K562 (cell line): ENCODE data around the gene TMEM202. TPM values are rescaled to one million over a fixed set of nuclear protein-coding genes. Genes with fewer than 3 reads are reported as not detected.

Experiments used
- polyA plus RNA-seq, 8 experiments: library from polyadenylated mRNA; depleted of rRNA in 4 of 8; stranded (reverse) in 5 of 8; unstranded in 3 of 8; fragments of >200 nt; fragmentation: Nextera tagmentation in 2 of 8; fragmentation: Illumina TruSeq in 1 of 8; extraction: Ambion mirVana in 2 of 8; extraction: Trizol in 1 of 8; gene quantifications; 2 replicates each; pipeline versions ENCODE4 v1.2.1 to v1.2.3, GENCODE V29; 2011 to 2014; ENCODE audit warnings: inconsistent platforms in 1 of 8, missing spikeins in 1 of 8
- total RNA-seq, 7 experiments: library from RNA; depleted of rRNA in 6 of 7; stranded (reverse); fragments of >200 nt in 6 of 7; fragmentation: Illumina TruSeq in 2 of 7; extraction: Trizol in 2 of 7; gene quantifications; 2 replicates each; pipeline versions ENCODE4 v1.2.1 to v1.2.3, GENCODE V29; 2011 to 2021; ENCODE audit warnings: low replicate concordance in 1 of 7
- TF ChIP-seq, protein P1 (sequence below), 2 experiments: fragments of 450-650 bp in 1 of 2; sonication (generic) in 1 of 2; formaldehyde crosslinking in 1 of 2; IDR thresholded peaks; 2 replicates each; pipeline versions ENCODE4 v1.7.1 to v1.9.0; 2016 to 2022; ENCODE audit warnings: inconsistent platforms in 1 of 2, mild to moderate bottlenecking in 1 of 2, missing genetic modification reagents in 1 of 2

Gene TMEM202
- total and polyA plus RNA-seq, 9 of the 15 experiments (the other 6 are each of a cell fraction or from before 2014, with no cell fraction given) = not detected

DNA sequence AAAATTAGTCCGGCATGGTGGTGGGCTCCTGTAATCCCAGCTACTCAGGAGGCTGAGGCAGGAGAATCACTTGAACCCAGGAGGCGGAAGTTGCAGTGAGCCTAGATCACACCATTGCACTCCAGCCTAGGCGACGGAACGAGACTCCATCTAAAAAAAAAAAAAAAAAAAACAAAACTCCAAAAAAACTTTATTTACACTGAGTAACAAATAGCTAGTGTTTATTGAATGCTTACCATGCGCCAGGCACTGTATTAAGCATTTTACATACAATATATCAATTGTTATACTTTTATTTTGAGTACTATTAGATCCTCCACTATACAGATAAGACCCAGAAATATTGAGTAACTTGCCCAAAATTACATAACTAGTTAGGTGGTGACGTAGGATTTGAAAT, 58.6 kb downstream of the TMEM202 start (continued):
- TF ChIP-seq, protein P1, sequence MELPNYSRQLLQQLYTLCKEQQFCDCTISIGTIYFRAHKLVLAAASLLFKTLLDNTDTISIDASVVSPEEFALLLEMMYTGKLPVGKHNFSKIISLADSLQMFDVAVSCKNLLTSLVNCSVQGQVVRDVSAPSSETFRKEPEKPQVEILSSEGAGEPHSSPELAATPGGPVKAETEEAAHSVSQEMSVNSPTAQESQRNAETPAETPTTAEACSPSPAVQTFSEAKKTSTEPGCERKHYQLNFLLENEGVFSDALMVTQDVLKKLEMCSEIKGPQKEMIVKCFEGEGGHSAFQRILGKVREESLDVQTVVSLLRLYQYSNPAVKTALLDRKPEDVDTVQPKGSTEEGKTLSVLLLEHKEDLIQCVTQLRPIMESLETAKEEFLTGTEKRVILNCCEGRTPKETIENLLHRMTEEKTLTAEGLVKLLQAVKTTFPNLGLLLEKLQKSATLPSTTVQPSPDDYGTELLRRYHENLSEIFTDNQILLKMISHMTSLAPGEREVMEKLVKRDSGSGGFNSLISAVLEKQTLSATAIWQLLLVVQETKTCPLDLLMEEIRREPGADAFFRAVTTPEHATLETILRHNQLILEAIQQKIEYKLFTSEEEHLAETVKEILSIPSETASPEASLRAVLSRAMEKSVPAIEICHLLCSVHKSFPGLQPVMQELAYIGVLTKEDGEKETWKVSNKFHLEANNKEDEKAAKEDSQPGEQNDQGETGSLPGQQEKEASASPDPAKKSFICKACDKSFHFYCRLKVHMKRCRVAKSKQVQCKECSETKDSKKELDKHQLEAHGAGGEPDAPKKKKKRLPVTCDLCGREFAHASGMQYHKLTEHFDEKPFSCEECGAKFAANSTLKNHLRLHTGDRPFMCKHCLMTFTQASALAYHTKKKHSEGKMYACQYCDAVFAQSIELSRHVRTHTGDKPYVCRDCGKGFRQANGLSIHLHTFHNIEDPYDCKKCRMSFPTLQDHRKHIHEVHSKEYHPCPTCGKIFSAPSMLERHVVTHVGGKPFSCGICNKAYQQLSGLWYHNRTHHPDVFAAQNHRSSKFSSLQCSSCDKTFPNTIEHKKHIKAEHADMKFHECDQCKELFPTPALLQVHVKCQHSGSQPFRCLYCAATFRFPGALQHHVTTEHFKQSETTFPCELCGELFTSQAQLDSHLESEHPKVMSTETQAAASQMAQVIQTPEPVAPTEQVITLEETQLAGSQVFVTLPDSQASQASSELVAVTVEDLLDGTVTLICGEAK (IDR thresholded peaks at IDR 0.05) = peak; percentile 79
- TF ChIP-seq, protein P1 (CRISPR knock-in tag; IDR thresholded peaks at IDR 0.05) = peak; percentile 72

Other genes with a start within 250 kb of the TMEM202 start
- gene GRAMD2A, start 200.5 kb upstream of the TMEM202 start, total RNA-seq (2014; rRNA removed) = not detected in 2 replicates
- not detected in 2 replicates for gene GRAMD2A, start 200.5 kb upstream of the TMEM202 start, total RNA-seq (2014; rRNA removed; fragmentation: Illumina TruSeq; extraction: Trizol)
- not detected in 2 replicates for gene GRAMD2A, start 200.5 kb upstream of the TMEM202 start, total RNA-seq (2015; rRNA removed; fragmentation: Illumina TruSeq; extraction: Trizol)
- gene GRAMD2A, start 200.5 kb upstream of the TMEM202 start, total RNA-seq (2021) = not detected in 2 replicates
- gene GRAMD2A, start 200.5 kb upstream of the TMEM202 start, polyA plus RNA-seq (2011; rRNA removed) = 0.14 and 0.22 TPM in 2 replicates
- gene GRAMD2A, start 200.5 kb upstream of the TMEM202 start, polyA plus RNA-seq (2014; fragmentation: Illumina TruSeq; extraction: Trizol) = not detected in 2 replicates
- not detected for gene GRAMD2A, start 200.5 kb upstream of the TMEM202 start, polyA plus RNA-seq (2014; fragmentation: Nextera tagmentation; extraction: Ambion mirVana)
- 0.08 TPM in 1 of 2 replicates, not detected in the other for gene GRAMD2A, start 200.5 kb upstream of the TMEM202 start, polyA plus RNA-seq (2014; rRNA removed)
- gene PKM, start 167.1 kb upstream of the TMEM202 start, total RNA-seq (2014; rRNA removed) = 368 and 422 TPM in 2 replicates
- gene PKM, start 167.1 kb upstream of the TMEM202 start, total RNA-seq (2014; rRNA removed; fragmentation: Illumina TruSeq; extraction: Trizol) = 309 and 338 TPM in 2 replicates
- gene PKM, start 167.1 kb upstream of the TMEM202 start, total RNA-seq (2015; rRNA removed; fragmentation: Illumina TruSeq; extraction: Trizol) = 472 and 481 TPM in 2 replicates
- 466 and 471 TPM in 2 replicates for gene PKM, start 167.1 kb upstream of the TMEM202 start, total RNA-seq (2021)
- 825 and 845 TPM in 2 replicates for gene PKM, start 167.1 kb upstream of the TMEM202 start, polyA plus RNA-seq (2011; rRNA removed)
- gene PKM, start 167.1 kb upstream of the TMEM202 start, polyA plus RNA-seq (2014; fragmentation: Illumina TruSeq; extraction: Trizol) = 507 and 521 TPM in 2 replicates
- 100 to 1,000 TPM; 140 to 308 TPM for gene PKM, start 167.1 kb upstream of the TMEM202 start, polyA plus RNA-seq (2014; fragmentation: Nextera tagmentation; extraction: Ambion mirVana)
- gene PKM, start 167.1 kb upstream of the TMEM202 start, polyA plus RNA-seq (2014; rRNA removed) = 383 and 417 TPM in 2 replicates
- gene PARP6, start 125.8 kb upstream of the TMEM202 start, total RNA-seq (2014; rRNA removed) = 24.1 and 24.9 TPM in 2 replicates
- gene PARP6, start 125.8 kb upstream of the TMEM202 start, total RNA-seq (2014; rRNA removed; fragmentation: Illumina TruSeq; extraction: Trizol) = 26.3 and 28.3 TPM in 2 replicates
- 25.2 and 27.8 TPM in 2 replicates for gene PARP6, start 125.8 kb upstream of the TMEM202 start, total RNA-seq (2015; rRNA removed; fragmentation: Illumina TruSeq; extraction: Trizol)
- 35.0 and 42.9 TPM in 2 replicates for gene PARP6, start 125.8 kb upstream of the TMEM202 start, total RNA-seq (2021)
- gene PARP6, start 125.8 kb upstream of the TMEM202 start, polyA plus RNA-seq (2011; rRNA removed) = 83.2 and 105 TPM in 2 replicates
- 34.4 and 41.7 TPM in 2 replicates for gene PARP6, start 125.8 kb upstream of the TMEM202 start, polyA plus RNA-seq (2014; fragmentation: Illumina TruSeq; extraction: Trizol)
- 10 to 100 TPM; 14.8 to 18.9 TPM for gene PARP6, start 125.8 kb upstream of the TMEM202 start, polyA plus RNA-seq (2014; fragmentation: Nextera tagmentation; extraction: Ambion mirVana)
- 39.3 and 43.4 TPM in 2 replicates for gene PARP6, start 125.8 kb upstream of the TMEM202 start, polyA plus RNA-seq (2014; rRNA removed)
- gene CELF6, start 78.1 kb upstream of the TMEM202 start, total RNA-seq (2014; rRNA removed) = 0.04 TPM in 1 of 2 replicates, not detected in the other
- gene CELF6, start 78.1 kb upstream of the TMEM202 start, total RNA-seq (2014; rRNA removed; fragmentation: Illumina TruSeq; extraction: Trizol) = not detected in 2 replicates
- 0.08 TPM in 1 of 2 replicates, not detected in the other for gene CELF6, start 78.1 kb upstream of the TMEM202 start, total RNA-seq (2015; rRNA removed; fragmentation: Illumina TruSeq; extraction: Trizol)
- not detected in 2 replicates for gene CELF6, start 78.1 kb upstream of the TMEM202 start, total RNA-seq (2021)
- 0.03 TPM in 1 of 2 replicates, not detected in the other for gene CELF6, start 78.1 kb upstream of the TMEM202 start, polyA plus RNA-seq (2011; rRNA removed)
- not detected in 2 replicates for gene CELF6, start 78.1 kb upstream of the TMEM202 start, polyA plus RNA-seq (2014; fragmentation: Illumina TruSeq; extraction: Trizol)
- gene CELF6, start 78.1 kb upstream of the TMEM202 start, polyA plus RNA-seq (2014; fragmentation: Nextera tagmentation; extraction: Ambion mirVana) = under 1 TPM in 1 of 2 experiments, not detected in 1; 0.01 TPM
- 0.11 TPM in 1 of 2 replicates, not detected in the other for gene CELF6, start 78.1 kb upstream of the TMEM202 start, polyA plus RNA-seq (2014; rRNA removed)
- gene HEXA, start 22.3 kb upstream of the TMEM202 start, total RNA-seq (2014; rRNA removed) = 47.1 and 48.2 TPM in 2 replicates
- gene HEXA, start 22.3 kb upstream of the TMEM202 start, total RNA-seq (2014; rRNA removed; fragmentation: Illumina TruSeq; extraction: Trizol) = 57.4 and 58.3 TPM in 2 replicates
- 84.4 and 85.9 TPM in 2 replicates for gene HEXA, start 22.3 kb upstream of the TMEM202 start, total RNA-seq (2015; rRNA removed; fragmentation: Illumina TruSeq; extraction: Trizol)
- gene HEXA, start 22.3 kb upstream of the TMEM202 start, total RNA-seq (2021) = 81.9 and 82.1 TPM in 2 replicates
- 134 and 136 TPM in 2 replicates for gene HEXA, start 22.3 kb upstream of the TMEM202 start, polyA plus RNA-seq (2011; rRNA removed)
- 68.9 and 70.0 TPM in 2 replicates for gene HEXA, start 22.3 kb upstream of the TMEM202 start, polyA plus RNA-seq (2014; fragmentation: Illumina TruSeq; extraction: Trizol)
- 10 to 100 TPM; 22.2 to 64.3 TPM for gene HEXA, start 22.3 kb upstream of the TMEM202 start, polyA plus RNA-seq (2014; fragmentation: Nextera tagmentation; extraction: Ambion mirVana)
- gene HEXA, start 22.3 kb upstream of the TMEM202 start, polyA plus RNA-seq (2014; rRNA removed) = 72.9 and 90.3 TPM in 2 replicates
- gene ARIH1, start 76.0 kb downstream of the TMEM202 start, total RNA-seq (2014; rRNA removed) = 38.4 and 42.3 TPM in 2 replicates
- 31.4 and 43.9 TPM in 2 replicates for gene ARIH1, start 76.0 kb downstream of the TMEM202 start, total RNA-seq (2014; rRNA removed; fragmentation: Illumina TruSeq; extraction: Trizol)
- 24.0 and 28.3 TPM in 2 replicates for gene ARIH1, start 76.0 kb downstream of the TMEM202 start, total RNA-seq (2015; rRNA removed; fragmentation: Illumina TruSeq; extraction: Trizol)
- gene ARIH1, start 76.0 kb downstream of the TMEM202 start, total RNA-seq (2021) = 122 and 125 TPM in 2 replicates
- gene ARIH1, start 76.0 kb downstream of the TMEM202 start, polyA plus RNA-seq (2011; rRNA removed) = 64.8 and 82.6 TPM in 2 replicates
- gene ARIH1, start 76.0 kb downstream of the TMEM202 start, polyA plus RNA-seq (2014; fragmentation: Illumina TruSeq; extraction: Trizol) = 37.6 and 39.5 TPM in 2 replicates
- 10 to 100 TPM; 17.7 to 18.0 TPM for gene ARIH1, start 76.0 kb downstream of the TMEM202 start, polyA plus RNA-seq (2014; fragmentation: Nextera tagmentation; extraction: Ambion mirVana)
- 28.9 and 29.9 TPM in 2 replicates for gene ARIH1, start 76.0 kb downstream of the TMEM202 start, polyA plus RNA-seq (2014; rRNA removed)